GM19240 (cell line): ENCODE measurements around the gene CD320.
"Not testable (repeated sequence)": the region's sequence is repeated elsewhere in the genome, so short reads cannot be mapped to it uniquely, and the experiment has no call there.

Experiments used
- DNase-seq: peaks from one replicate; pipeline ENCODE4 v3.0.0; 2011; ENCODE audit warnings: low spot score; ENCODE audit not compliant: insufficient read length

Gene CD320

GRCh38 chr19:8310342-8311055, 2.3 kb upstream of the CD320 start:
- DNase-seq, result no peak

GRCh38 chr19:8308891-8309291, 733 bp upstream of the CD320 start:
- DNase-seq, result no peak

GRCh38 chr19:8307400-8307964, 676 bp downstream of the CD320 start:
- DNase-seq, result no peak

- no peak for DNase-seq
These were observed 1.7 kb downstream of the CD320 start for GRCh38 chr19:8306235-8307054.

GRCh38 chr19:8305798-8306197, 2.4 kb downstream of the CD320 start:
- DNase-seq, result no peak

GRCh38 chr19:8304841-8305621, 3.1 kb downstream of the CD320 start:
- no peak for DNase-seq

GRCh38 chr19:8302734-8303133, 5.4 kb downstream of the CD320 start:
- DNase-seq, result no peak

- no peak for DNase-seq
These were observed 5.8 kb downstream of the CD320 start for GRCh38 chr19:8302357-8302691.

- DNase-seq, result not testable (repeated sequence)
These were observed 16.8 kb downstream of the CD320 start for GRCh38 chr19:8291337-8291736.

- DNase-seq, result not testable (repeated sequence)
These were observed 31.6 kb downstream of the CD320 start for GRCh38 chr19:8276508-8276907.

GRCh38 chr19:8269724-8270123, 38.4 kb downstream of the CD320 start:
- no peak for DNase-seq

- DNase-seq, result no peak
These were observed 42.3 kb downstream of the CD320 start for GRCh38 chr19:8265872-8266271.

GRCh38 chr19:8264248-8264647, 43.9 kb downstream of the CD320 start:
- DNase-seq, result not testable (repeated sequence)

GRCh38 chr19:8262431-8262830, 45.7 kb downstream of the CD320 start:
- no peak for DNase-seq

GRCh38 chr19:8261881-8262280, 46.3 kb downstream of the CD320 start:
- DNase-seq, result no peak

GRCh38 chr19:8261347-8261746, 46.8 kb downstream of the CD320 start:
- no peak for DNase-seq

GRCh38 chr19:8259922-8260247, 48.3 kb downstream of the CD320 start:
- no peak for DNase-seq

GRCh38 chr19:8259142-8259921, 48.8 kb downstream of the CD320 start:
- DNase-seq, result no peak

- DNase-seq, result no peak
These were observed 51.1 kb downstream of the CD320 start for GRCh38 chr19:8257052-8257443.

- DNase-seq, result no peak
These were observed 51.7 kb downstream of the CD320 start for GRCh38 chr19:8256276-8257051.
